Inflammatory macrophage (primary cell): ENCODE results near the gene CEMIP.

Experiments used
- DNase-seq, 2 donors: peaks; one replicate each; pipeline ENCODE4 v3.0.0-alpha.2; 2020 to 2022

Gene CEMIP

DNA sequence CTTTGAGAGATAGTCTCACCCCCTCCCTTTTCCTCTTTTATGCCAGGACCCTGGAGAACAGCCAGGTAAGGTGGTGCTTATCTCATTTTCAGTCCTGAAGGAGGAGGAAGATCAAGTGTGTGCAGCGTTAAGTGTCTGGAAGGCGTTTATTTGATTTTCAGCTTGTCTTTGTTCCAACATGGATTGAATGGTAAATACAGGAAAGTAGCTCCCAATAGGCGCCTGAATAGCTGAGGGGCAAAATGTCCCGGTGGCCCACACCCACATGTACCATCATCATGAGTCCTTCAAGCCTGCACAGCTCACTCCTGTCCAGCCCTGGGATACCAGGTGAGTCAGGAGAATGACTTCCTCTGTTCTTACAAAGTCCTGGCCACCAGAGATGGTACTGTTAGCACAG is 73.5 kb downstream of the CEMIP start:
- DNase-seq: no peak

DNA sequence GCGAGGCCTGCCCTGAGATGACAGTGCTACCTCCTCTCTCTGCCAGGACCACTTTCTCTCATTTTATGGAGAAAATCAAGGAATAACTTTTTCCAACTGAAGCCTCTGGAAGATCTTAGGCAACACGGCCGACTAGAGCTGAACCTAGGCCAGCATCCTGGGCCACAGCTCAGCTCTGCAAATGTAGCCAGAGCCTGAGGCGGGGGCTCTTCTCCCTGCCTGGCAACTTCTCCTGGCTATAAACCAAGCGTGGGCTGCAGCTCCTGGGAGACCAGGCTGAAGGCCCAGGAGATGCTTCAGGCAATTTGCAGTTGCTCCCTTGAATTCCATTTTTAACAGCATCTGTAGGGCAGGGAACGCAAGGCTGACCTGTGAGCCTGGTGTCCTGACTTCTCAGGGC is 74.9 kb downstream of the CEMIP start:
- no peak for DNase-seq

DNA sequence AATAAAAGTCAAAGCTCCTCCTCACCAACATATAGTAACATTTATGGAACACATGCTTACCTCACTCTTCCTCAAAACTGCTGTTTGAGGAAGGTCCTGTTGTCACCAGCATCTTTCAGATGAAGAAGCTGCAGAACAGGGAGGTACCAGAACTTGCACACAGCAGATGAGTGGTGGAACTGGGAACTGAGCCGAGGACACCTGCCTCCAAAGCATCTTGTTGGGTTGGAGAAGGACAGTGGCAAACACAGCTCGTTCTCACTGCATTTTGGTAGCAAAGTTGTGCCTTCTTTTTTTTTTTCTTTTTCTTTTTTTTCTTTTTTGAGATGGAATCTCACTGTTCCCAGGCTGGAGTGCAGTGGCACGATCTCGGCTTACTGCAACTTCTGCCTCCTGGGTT is 76.0 kb downstream of the CEMIP start:
- no peak for DNase-seq

DNA sequence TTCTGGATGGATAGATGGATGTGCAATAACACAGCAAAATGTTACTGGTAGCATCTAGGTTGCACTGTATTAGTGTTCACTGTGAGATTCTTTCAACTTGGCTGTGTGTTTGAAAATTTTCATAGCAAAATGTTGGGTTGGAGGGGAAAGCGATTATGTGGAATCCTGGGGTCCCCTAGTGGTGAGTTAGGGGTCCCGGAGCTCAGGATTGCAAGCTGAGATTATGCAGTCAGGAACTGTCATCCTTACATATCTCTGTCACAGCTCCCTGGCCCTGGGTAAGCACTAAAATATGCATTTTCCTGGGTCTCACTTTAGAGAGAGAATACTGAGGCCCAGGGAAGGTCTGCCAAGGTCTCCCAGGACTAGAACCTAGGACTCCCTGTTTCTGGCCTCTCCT is 77.2 kb downstream of the CEMIP start:
- DNase-seq: no peak

DNA sequence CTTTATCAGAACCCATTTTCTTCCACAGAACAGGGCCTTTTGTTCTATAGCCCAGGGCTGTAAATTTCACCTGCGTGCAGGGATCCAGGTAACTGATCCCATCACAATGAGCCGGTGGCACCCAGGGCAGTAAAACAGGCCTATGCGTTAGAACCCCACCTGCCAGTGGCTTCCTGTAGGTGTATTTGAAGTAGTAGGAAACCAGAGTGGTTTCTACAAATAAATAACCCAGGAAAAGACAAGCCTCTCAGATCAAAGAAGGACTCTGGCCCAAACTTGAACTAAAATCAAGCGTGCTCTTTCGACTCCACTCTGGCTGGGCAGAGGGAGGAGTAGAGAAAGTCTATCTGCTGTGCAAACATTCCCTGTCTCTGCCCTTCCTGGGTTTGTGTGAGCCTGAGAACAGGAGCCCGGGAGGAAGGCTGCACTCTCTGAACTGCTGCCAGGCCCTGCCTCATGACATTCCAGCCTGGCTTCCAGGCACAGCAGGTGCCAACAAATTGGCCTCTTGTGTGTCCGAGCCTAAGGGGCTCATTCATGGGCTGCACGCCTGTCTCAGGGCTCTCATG is 77.7 kb downstream of the CEMIP start:
- DNase-seq: no peak

DNA sequence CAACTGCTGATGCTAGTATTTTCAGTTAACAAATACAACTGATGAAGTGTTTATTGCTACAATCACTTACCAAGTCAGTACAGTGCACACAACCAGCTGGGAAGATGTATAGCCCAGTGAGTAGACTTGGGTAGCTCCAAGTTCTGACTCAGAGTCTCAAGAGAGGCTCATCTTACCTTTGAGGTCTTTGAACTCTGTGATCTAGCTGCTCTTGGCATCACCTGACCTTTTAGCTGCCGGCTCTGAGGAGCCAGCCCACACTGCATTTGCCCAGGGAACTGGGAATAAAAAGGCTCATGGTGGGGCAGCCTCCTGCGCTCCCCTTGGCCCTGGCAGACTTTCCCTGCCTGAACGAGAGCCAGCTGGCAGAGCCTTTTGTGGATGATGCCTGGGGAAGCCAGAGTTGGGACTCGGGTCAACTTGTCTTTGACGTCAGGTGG is 82.6 kb downstream of the CEMIP start:
- DNase-seq: no peak

DNA sequence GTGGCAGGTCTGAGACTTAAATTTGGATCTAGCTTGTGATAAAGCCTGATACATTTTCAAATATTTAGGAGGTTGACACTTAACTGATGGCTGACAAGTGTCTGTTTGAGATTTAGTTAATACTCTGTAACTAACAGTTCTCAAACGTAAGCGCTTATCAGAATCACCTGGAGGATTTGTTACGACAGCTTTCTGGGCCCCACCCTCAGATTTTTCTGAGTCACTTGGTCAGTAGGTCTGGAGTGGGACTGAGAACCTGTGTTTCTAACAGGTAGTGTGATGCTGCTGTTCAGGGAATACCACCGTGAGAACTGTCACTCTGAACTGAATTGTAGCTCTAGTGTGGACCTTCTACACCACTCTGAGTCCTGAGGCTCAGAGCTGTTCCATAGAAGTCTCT is 85.5 kb downstream of the CEMIP start:
- no peak for DNase-seq

DNA sequence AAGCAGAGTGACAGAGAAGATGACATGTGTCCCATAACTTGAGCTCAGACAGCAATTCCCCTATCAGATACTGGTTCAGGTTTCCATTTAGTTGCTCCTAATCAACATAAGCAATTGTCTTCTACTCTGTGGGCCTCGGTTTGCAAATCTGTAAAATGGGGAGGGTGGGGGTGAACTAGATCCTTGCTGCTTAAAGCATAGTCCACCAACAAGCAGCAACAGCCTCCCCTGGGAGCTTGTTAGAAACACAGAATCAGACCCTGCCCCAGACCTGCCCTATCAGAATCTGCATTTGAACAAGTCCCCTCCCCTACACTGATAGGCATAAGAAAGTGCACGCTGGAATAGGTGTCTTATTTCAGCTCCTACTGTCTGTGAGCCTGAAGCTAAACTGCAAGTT is 87.8 kb downstream of the CEMIP start:
- DNase-seq: no peak

DNA sequence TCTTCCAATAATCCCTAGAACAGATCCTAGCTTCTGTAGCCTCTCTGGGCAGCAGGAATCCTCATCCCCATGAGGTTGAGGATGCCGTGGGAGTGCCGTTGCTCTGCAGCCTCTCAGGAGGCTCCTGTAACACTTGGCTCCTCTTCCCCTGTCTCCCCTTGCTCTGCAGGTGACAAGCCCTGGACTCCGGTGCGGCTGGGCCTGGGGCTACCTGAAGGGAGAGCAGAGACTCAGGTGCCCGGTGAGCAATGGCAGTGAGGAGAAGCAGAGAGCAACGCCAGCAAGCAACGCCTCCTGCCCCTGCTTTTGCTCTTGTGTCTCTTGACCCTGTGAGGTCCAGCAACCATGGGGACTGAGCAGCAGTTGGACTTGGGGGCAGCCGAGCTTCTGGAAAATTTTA is 91.2 kb downstream of the CEMIP start:
- no peak for DNase-seq

DNA sequence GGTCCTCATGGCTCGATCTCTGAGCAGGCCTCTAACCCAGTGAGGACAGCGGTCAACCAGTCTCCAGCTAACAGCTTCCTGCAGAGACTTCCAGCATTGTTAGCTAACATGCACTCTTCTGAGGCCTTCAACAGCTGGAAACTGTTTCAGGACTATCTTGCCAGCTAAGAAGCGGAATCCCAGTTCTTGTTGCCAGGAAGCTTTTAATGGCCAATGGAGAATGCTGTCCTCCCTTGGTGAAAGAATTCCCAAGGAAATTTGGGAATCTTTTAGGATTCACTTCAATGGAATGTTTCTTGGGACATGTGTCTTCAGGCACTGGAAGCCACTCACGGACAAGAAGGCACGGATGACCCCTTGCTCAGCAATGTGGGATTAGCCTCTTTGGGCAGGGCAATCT is 91.7 kb downstream of the CEMIP start:
- no peak for DNase-seq

DNA sequence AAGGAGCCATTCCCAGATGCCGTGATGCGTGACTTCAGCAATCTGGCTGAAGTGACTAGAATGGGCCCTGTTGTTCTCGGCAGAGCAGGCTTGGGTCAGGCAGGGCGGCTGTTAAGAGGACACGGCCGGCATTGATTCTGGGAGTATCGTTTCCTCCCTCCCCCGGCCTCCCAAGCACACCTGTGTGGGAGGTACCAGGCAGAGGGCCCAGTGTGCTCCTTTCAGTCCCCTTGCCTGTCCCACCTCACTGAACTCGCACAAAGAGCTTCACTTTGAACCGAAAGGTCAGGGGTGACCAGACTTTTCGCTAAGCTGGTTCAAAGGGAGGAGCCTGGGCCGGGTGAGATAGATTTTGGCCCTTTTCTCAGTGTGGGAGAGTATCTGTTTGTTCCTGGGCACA is 92.7 kb downstream of the CEMIP start:
- DNase-seq: no peak

DNA sequence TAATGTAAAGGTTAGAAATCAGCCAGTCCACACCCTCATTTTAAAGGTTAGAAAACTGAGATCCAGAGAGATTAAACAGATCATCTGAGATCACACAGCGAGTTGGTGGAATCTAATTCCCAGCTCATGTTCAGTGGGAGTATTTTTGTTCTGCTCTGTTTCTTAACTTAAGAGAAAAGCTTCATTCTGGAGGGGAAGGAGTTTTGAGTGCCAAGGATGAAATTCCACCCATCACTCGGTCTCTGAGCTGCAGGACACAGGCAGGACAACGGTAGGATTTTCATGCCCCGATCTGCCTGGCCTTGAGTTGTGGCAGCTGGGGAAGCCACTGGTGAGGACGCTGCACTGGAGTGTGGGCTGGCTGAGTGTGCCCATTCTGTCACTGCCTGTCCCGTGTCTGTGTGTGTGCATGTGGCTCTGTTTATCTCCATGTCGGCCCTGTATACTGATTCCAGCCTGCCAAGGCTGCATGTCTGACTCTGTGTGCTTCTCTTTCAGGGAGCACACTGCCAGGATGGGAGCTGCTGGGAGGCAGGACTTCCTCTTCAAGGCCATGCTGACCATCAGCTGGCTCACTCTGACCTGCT is 94.3 kb downstream of the CEMIP start:
- no peak for DNase-seq

DNA sequence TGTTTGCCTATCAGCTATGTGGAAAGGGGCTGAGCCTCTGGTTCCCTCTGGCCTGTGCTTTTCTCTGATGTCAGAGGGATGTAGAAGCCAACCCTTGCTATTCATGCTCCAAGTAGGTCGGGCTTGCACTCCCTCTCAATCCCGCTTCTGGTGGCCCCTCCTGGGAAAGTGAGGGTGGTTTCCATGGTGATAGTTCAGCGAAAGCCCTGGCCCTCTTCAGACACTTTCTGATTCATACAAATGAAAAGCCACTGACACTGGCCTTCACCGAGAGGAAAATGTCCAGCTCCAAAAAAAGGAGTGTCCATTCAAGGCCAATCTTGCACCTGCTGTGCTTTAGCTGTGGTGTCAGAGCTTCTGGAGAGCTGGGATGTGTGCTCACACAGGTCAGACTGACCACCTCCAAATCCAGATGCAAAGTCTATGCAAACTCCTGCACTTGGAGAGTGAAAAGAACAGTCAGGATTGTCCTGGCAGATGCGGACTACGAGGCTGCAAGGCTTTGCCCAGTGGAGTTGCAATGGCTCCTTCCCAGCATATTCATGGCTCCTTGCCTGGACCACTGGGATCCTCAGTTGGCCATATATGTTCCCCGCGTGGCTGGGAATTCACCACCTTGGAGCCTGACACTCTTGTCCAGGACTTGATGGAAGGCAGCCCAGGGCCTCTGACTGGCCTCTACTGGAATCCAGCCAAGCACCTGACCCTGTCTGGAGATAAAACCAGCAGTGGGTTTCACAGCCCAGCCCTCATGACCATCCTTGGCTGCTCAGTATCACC is 96.6 kb downstream of the CEMIP start:
- DNase-seq: no peak

DNA sequence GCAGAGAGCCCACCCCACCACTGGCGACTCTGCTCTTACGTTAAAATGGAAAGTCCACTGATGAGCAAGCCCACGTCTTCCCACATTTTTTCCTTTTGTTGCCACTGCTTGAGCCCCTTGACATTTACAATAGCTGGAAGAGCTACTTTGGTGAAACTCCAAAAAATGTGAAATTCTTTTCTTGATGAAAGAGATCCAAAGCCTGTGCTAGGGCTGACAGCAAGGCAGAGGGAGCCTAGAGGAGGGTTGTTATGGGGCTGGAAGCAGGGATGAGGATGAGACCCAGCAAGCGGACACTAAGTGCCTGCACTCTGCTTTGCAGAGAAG is 97.1 kb downstream of the CEMIP start:
- no peak for DNase-seq

DNA sequence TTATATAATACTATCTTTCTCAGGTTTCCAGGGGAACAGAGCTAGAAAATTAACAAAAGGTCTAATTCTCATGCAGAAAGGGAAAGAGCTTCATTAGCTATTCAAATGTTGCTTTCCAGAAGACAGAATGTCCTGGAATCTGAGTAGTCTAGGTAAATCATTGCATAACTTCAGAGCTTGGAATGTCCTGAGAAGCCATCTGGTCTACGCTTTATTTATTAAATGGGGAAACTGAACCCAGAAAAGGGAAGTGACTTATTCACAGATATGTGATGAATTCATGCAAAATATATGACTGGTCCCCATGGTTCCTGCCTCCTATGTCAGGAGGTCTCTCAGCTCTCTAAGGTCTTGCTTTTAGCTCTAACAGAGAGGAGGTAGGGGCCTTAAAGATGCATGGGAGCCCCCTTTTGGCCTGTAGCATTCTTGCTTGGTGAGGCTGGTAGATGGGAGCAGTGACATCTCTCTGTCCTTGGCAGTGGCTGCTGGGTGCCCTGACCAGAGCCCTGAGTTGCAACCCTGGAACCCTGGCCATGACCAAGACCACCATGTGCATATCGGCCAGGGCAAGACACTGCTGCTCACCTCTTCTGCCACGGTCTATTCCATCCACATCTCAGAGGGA is 99.2 kb downstream of the CEMIP start:
- peak; percentile 35 to 57 for DNase-seq

DNA sequence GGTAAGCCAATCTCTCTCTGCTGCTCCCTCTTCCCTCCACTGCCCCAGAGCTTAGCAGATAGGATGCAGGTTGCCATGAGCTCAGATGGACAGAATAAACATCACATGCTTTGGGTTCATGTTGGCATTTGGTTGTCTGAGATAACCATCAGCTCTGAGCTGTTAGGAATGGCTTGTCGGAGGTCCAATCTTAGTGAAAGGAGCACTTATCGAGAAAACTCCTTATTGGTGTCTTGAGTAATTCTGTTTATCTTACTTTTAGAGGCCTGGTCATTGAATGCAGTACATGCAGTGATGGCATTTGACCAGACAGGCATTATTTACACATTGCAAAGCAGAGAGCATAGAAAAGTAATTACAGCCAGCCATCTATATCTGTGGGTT is 99.7 kb downstream of the CEMIP start:
- DNase-seq: no peak

DNA sequence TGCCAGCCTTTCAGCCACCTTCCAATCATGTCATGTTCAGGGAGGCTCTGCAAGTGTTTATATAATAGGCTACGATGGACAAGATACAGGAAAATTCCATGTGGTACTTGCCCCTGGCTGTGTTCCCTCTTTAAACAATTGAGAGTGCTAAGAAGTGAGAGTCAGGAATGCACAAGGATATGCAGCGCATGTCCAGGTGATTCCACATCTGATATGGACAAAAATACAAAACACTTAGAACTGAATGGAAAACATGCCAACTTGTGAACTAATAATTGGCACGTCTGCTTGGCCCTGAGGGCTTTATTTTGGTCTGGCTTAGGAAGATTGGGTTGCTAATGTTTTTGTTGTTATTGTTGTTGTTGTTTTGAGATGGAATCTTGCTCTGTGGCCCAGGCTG is 100.9 kb downstream of the CEMIP start:
- no peak for DNase-seq

DNA sequence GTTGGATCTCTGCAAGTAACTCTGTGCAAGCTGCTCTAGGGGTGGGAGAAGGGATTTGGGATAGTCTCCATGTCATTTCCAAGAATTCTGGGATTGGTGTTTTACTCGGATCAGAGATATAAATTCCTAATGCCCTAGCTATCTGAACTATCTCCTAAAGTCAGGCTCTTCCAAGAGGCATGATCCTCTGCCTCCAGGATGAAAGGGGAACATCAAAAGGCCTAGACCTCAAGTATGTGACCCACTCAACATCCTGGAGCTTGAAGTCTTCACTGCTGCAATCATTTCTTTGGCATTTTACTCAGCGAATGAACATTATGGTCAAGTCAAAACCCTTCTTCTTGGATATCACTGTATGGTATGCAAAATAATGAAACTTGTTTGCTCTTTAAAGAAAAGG is 104.5 kb downstream of the CEMIP start:
- DNase-seq: no peak

DNA sequence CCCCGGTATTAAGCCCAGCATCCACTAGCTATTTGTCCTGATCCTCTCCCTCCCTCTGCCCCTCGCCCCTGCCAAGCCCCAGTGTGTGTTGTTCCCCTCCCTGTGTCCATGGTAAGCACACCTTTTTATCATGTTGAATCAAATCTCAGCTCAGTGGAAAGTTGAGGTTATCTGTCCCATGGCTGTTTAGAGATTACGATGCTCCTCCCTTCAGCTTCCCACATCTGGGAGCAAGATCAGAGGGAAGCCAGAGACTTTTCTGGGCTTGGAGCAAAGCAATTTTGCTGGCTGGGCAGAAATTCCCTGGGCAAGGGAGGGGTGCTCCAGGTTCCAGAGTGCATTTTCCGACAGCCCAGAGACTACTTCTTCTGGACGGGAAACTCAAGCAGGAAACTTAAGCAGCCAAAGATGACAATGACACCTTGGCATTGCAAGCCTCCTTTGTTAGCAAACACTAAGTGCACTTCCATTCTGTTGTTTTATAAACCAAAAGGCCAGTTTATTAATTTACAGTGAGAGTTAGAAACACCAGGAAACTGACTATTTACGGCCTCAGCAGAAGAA is 105.9 kb downstream of the CEMIP start:
- no peak for DNase-seq

DNA sequence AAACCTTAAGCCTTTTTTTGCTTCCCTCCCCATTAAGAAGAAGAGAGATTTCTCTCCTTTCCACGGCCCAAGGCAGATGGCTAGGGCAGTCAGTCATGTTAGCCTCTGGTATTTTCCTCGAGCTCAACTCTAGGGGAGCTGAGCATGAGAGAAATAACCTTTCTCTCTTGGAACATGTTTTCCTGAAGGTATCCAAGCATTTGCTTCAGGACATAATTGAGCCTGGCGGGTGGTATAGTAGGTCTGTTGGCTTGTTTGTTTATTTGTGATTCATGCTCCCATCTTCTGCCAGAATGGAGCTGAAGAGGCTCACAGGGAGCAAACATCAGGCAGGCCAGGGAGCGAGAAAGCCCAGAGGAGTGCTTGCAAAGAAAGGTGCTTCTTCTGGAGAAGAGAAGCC is 108.0 kb downstream of the CEMIP start:
- DNase-seq: no peak

DNA sequence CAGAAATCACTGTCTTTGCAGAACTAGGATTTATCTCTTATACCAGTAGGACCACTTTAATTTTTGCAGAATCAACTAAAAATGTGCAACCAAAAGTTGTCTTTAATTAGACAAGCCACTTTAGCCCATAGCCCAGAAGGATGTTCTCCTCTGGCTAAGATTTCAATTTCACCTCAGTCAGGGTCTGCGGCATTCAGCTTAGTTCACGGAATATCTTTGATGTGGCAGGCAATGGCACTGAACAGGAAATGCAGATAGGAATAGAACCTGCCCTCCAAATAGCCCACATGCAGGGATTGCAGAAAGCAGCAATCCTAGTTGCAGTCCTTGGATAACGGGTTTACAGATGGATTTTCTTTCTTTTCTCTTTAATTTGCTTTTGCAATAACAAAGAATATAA is 109.7 kb downstream of the CEMIP start:
- DNase-seq: no peak

DNA sequence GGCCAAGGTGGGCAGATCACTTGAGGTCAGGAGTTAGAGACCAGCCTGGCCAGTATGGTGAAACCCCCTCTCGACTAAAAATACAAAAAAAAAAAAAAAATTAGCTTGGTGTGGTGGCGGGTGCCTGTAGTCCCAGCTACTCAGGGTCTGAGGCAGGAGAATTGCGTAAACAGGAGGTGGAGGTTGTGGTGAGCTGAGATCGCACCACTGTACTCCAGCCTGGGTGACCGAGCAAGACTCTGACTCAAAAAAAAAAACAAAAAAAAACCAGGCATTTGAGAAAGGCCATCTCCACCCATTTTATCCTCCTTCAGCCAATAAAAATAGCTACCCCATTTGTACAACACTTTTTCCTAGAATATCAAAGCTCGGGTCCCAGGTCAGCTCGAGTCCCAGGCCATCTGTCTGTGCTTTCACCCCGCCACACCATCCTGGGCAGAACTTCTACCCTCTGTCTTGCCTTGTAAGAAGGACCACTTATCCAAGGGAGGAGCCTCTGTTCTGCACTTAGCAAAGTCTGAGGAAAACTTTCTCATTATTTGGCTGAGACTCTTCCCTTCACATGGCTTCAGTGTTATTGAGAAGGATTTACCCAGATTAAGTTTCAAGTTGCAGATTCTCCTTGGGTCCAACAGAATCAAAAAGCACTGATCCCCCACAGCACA is 111.3 kb downstream of the CEMIP start:
- DNase-seq: no peak

DNA sequence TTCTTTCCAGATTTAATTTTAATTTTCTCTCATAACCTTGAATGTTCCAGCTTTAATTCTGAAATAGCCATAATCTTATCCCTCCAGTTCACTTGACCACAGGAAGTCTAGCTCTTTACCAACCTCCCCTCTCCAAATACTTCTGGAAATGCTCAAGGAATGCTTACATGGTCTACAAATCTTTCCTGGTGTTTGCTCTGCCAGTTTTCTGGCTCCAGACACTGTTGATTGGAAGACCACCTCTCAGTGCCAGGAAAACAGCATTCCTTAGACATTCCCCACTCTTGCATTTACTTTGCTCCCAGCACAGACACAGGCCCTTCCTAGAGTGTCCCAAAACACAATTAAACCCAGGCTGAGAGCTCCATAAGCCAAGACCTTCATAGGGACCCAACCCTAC is 111.8 kb downstream of the CEMIP start:
- no peak for DNase-seq
